ENCODE data around the gene STKLD1.
"Not testable (repeated sequence)": the region's sequence is repeated elsewhere in the genome, so short reads cannot be mapped to it uniquely, and the experiment has no call there.

STKLD1 gene

GRCh38 chr9:133443982-133444381, 67.8 kb downstream of the STKLD1 start:
- DNase-seq (ENCODE audit: low spot score) = no peak

GRCh38 chr9:133445293-133445969, 69.3 kb downstream of the STKLD1 start:
- no peak for DNase-seq (ENCODE audit: low spot score)

- no peak for DNase-seq (ENCODE audit: low spot score)
Measured at GRCh38 chr9:133448487-133448972, 72.4 kb downstream of the STKLD1 start.

- no peak for DNase-seq (ENCODE audit: low spot score)
Measured at GRCh38 chr9:133449760-133450159, 73.6 kb downstream of the STKLD1 start.

GRCh38 chr9:133451865-133452264, 75.7 kb downstream of the STKLD1 start:
- DNase-seq (ENCODE audit: low spot score) = not testable (repeated sequence)

- DNase-seq (ENCODE audit: low spot score) = no peak
Measured at GRCh38 chr9:133452562-133452961, 76.4 kb downstream of the STKLD1 start.

GRCh38 chr9:133453651-133454050, 77.5 kb downstream of the STKLD1 start:
- DNase-seq (ENCODE audit: low spot score) = no peak

- no peak for DNase-seq (ENCODE audit: low spot score)
Measured at GRCh38 chr9:133454325-133454724, 78.2 kb downstream of the STKLD1 start.

- no peak for DNase-seq (ENCODE audit: low spot score)
Measured at GRCh38 chr9:133454943-133455673, 78.9 kb downstream of the STKLD1 start.

Measured in HuH-7 (cell line).